ENCODE data around the gene CD1C. TPM values are rescaled to one million over a fixed set of nuclear protein-coding genes. Genes with fewer than 3 reads are reported as not detected.

The CD1C gene
- not detected in 2 replicates for total RNA-seq

GRCh38 chr1:158289811-158290210 is at the start of gene CD1C:
Gene CD1C, plus strand, starts transcription at chr1:158289923. Its CDS starts 142 bp downstream, at chr1:158290065.

DNA sequence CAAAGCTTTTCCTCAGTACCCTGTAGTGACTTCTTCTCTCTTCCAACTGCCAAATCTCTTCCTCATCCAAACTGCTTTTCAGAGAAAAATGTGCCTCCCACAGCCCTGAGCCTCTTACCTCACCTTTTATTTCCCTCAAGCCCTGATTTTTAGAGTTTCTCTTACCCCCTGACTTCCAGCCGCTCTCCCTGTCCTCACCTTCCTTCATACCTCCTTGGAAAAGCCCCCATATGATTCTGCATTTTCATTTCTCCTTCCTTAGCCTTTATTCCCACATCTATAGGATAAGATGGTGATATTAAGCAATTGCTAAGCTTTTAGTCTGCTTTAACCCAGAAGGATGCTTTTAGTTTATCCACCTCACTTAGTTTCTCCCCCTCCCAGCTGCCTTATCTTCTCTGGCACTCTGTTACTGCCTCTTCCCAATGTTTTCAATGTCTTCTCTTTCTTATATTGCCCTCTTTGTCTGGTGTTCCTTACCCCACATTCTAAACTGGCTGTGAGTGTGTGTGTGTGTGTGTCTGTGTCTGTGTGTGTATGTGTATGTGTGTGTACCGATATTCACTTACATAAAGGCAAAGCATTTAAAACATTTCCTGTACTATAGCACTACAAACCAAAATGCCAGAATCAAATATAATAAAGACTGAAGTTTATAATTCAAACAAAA is 41.9 kb downstream of the CD1C start, which contains the start of gene CD1B:
CD1B (minus strand) TSS at position 51 of the 670 bp plus-strand sequence. CDS start 108 bp downstream, outside the sequence.

Other genes starting within 250 kb of the CD1C start
- gene CD1D, start 109.0 kb upstream of the CD1C start, total RNA-seq: 2.1 and 2.3 TPM in 2 replicates
- gene CD1A, start 35.5 kb upstream of the CD1C start, total RNA-seq: not detected in 2 replicates
- not detected in 2 replicates for gene CD1B, start 41.6 kb downstream of the CD1C start, total RNA-seq
- not detected in 2 replicates for gene CD1E, start 64.0 kb downstream of the CD1C start, total RNA-seq
- gene OR10T2, start 109.5 kb downstream of the CD1C start, total RNA-seq: not detected in 2 replicates
- not detected in 2 replicates for gene OR10K2, start 136.3 kb downstream of the CD1C start, total RNA-seq
- gene OR10K1, start 171.9 kb downstream of the CD1C start, total RNA-seq: not detected in 2 replicates
- gene OR10R2, start 182.3 kb downstream of the CD1C start, total RNA-seq: not detected in 2 replicates